T47D (cell line): ENCODE results near the gene TPCN2.

Source experiments
- DNase-seq, 2 experiments: peaks; one replicate each; pipeline versions ENCODE4 v3.0.0 to v3.0.0-alpha.2; 2011 to 2012; ENCODE audit warnings: low read depth in 1 of 2, low spot score in 1 of 2
- JUND ChIP-seq: IDR thresholded peaks from 2 replicates; pipeline ENCODE4 v1.6.1; 2012; ENCODE audit warnings: low read depth
- in situ Hi-C: cut with HindIII; loops from 2 replicates; pipeline ENCODE4 v1.10.0; 2016; ENCODE audit warnings: low sequenced_read_pairs, low pct_unique_long_range_greater_than_20kb

Gene TPCN2

GRCh38 chr11:69111624-69112542, 63.2 kb downstream of the TPCN2 start:
- DNase-seq = no peak
- TF ChIP-seq JUND = no peak
- in situ Hi-C loops = loop anchor here (25.0 kb wide), 1 partner anchor 550 kb away; no protein-coding TSS in a partner anchor

GRCh38 chr11:69113226-69113625, 64.5 kb downstream of the TPCN2 start:
- in situ Hi-C loops = loop anchor here (25.0 kb wide), 1 partner anchor 549 kb away; no protein-coding TSS in a partner anchor

GRCh38 chr11:69113646-69114340, 65.1 kb downstream of the TPCN2 start:
- no peak for TF ChIP-seq JUND
- no peak for DNase-seq
- in situ Hi-C loops = loop anchor here (25.0 kb wide), 1 partner anchor 549 kb away; no protein-coding TSS in a partner anchor

More at GRCh38 chr11:69113226-69113625, 64.5 kb downstream of the TPCN2 start:
- TF ChIP-seq JUND = no peak
- no peak for DNase-seq

GRCh38 chr11:69114362-69114761, 65.6 kb downstream of the TPCN2 start:
- no peak for TF ChIP-seq JUND
- in situ Hi-C loops = loop anchor here (25.0 kb wide), 1 partner anchor 548 kb away; no protein-coding TSS in a partner anchor
- DNase-seq = no peak

GRCh38 chr11:69114811-69115523, 66.2 kb downstream of the TPCN2 start:
- no peak for TF ChIP-seq JUND
- in situ Hi-C loops = loop anchor here (25.0 kb wide), 1 partner anchor 547 kb away; no protein-coding TSS in a partner anchor
- peak in 1 of 2 experiments; percentile 67 for DNase-seq

- peak; percentile 75 to 91 for DNase-seq
- no peak for TF ChIP-seq JUND
- in situ Hi-C loops = loop anchor here (25.0 kb wide), 1 partner anchor 546 kb away; no protein-coding TSS in a partner anchor
These were observed 67.1 kb downstream of the TPCN2 start for GRCh38 chr11:69115586-69116560.

GRCh38 chr11:69116671-69117070, 67.9 kb downstream of the TPCN2 start:
- TF ChIP-seq JUND = no peak
- in situ Hi-C loops = loop anchor here (25.0 kb wide), 1 partner anchor 546 kb away; no protein-coding TSS in a partner anchor
- no peak for DNase-seq

- DNase-seq = no peak
- in situ Hi-C loops = loop anchor here (25.0 kb wide), 1 partner anchor 543 kb away; no protein-coding TSS in a partner anchor
- no peak for TF ChIP-seq JUND
These were observed 70.5 kb downstream of the TPCN2 start for GRCh38 chr11:69119190-69119589.

GRCh38 chr11:69120096-69120875, 71.6 kb downstream of the TPCN2 start:
- DNase-seq = no peak
- in situ Hi-C loops = loop anchor here (25.0 kb wide), 1 partner anchor 542 kb away; no protein-coding TSS in a partner anchor
- no peak for TF ChIP-seq JUND

- DNase-seq = no peak
- TF ChIP-seq JUND = no peak
- in situ Hi-C loops = loop anchor here (25.0 kb wide), 1 partner anchor 541 kb away; no protein-coding TSS in a partner anchor
These were observed 72.3 kb downstream of the TPCN2 start for GRCh38 chr11:69121021-69121420.
